Measurements from ENCODE around the gene LDB1.

The LDB1 gene

DNA sequence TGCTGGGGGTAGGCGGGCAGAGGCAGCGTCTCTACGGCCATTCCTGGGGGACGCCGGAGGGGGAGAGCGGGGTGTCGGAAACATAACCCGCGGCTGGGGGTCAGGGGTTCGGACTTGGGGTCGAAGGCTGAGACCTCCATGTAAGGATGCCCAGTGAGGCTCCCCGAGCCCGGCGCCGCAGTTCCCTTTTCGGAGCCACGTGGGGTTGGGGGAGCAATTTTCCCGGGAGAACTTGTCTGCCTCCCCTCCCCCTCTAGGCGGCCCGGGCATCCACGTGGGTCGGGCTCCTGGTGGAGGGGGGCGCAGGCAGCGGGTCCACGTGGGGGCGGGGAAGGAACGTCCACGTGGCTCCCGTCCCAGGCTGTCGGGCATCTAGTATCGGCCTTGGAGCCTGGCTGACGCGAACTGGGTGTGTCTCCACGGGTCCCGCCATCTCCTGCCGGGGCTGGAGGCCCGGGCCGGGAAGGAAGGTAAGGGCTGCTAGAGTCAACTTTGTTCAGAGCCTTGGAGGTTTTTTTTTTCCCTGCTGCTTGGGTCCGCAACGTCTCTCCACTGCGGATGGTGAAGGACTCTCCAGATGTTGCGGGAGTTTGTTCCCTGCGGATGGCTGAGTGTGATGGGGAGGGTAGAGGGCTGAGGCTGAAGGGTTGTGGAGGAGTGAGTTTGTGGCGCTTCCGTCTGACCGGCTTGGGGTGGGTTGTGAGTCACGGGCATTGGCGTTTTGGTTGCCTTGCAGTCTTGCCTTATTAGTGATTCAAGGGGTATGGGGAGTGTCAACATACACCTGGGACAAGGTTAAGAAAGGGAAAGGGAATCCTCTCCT lies 13.4 kb upstream of the LDB1 start:
- no CpG with 5 or more reads among the region's 48 CpGs for WGBS, 2 donors (ENCODE audit: extremely low coverage in 2 of 2, insufficient read length in 2 of 2, insufficient replicate concordance in 1 of 2)
- peak overlapping the region; percentile 97 for H3K9ac ChIP-seq (ENCODE audit: low read depth, low read length, poor library complexity)
- no peak overlapping the region for H2BK5ac ChIP-seq (ENCODE audit: low read length)
- H2BK12ac ChIP-seq (ENCODE audit: low read length), result no peak overlapping the region
- peak overlapping the region; percentile 83 for H2AFZ ChIP-seq (ENCODE audit: low read length)
- peak overlapping the region; percentile 96 for H3K18ac ChIP-seq (ENCODE audit: low read length)
- H3K36me3 ChIP-seq (replicated peaks in 1 of 2; ENCODE audit: control insufficient read depth in 2 of 2, insufficient read depth in 2 of 2, low read length in 2 of 2), result peaks cover 10 to 25% of the 10 kb centered on the region in 2 donors
- H3K4ac ChIP-seq (ENCODE audit: low read length), result no peak overlapping the region
- no peaks in the 10 kb centered on the region for H3K27me3 ChIP-seq (ENCODE audit: control insufficient read depth in 3 of 3, insufficient read depth in 3 of 3, low read depth in 1 of 3, low read length in 3 of 3)
- H3K14ac ChIP-seq (ENCODE audit: low read length), result peak overlapping the region; percentile 50
- peak overlapping the region; percentile 70 for H2BK15ac ChIP-seq (ENCODE audit: low read length)
- no peak overlapping the region for H2BK120ac ChIP-seq (ENCODE audit: low read depth, low read length)
- peak; percentile 45 for DNase-seq (ENCODE audit: low spot score)
- H3K4me1 ChIP-seq (ENCODE audit: control insufficient read depth in 2 of 2, insufficient read depth in 1 of 2, low read depth in 1 of 2, low read length in 2 of 2), result peaks cover 4 to 5% of the 10 kb centered on the region in 2 donors
- peak overlapping the region; percentile 50 for H3K27ac ChIP-seq (replicated peaks; ENCODE audit: low read length)
- H3K23ac ChIP-seq (ENCODE audit: low read depth, low read length, poor library complexity), result peak overlapping the region; percentile 94
- H3K79me1 ChIP-seq (ENCODE audit: low read depth, low read length), result peaks cover 7% of the 10 kb centered on the region
- peak overlapping the region; percentile 89 for H4K8ac ChIP-seq (ENCODE audit: low read depth, low read length)
- peak overlapping the region; percentile 88 for H3K4me2 ChIP-seq (ENCODE audit: insufficient read depth, low read length, poor library complexity, severe bottlenecking)
- peak overlapping the region; percentile 82 for H4K91ac ChIP-seq (ENCODE audit: low read depth, low read length, poor library complexity)
- H3K4me3 ChIP-seq (ENCODE audit: low read length in 2 of 2), result peak overlapping the region; percentile 65 to 97
- H3K9me3 ChIP-seq (replicated peaks in 1 of 2; ENCODE audit: control insufficient read depth in 2 of 2, insufficient read depth in 1 of 2, low read depth in 1 of 2, low read length in 2 of 2), result no peaks in the 10 kb centered on the region
- peak overlapping the region; percentile 76 for H2AK5ac ChIP-seq (ENCODE audit: low read depth, low read length)

DNA sequence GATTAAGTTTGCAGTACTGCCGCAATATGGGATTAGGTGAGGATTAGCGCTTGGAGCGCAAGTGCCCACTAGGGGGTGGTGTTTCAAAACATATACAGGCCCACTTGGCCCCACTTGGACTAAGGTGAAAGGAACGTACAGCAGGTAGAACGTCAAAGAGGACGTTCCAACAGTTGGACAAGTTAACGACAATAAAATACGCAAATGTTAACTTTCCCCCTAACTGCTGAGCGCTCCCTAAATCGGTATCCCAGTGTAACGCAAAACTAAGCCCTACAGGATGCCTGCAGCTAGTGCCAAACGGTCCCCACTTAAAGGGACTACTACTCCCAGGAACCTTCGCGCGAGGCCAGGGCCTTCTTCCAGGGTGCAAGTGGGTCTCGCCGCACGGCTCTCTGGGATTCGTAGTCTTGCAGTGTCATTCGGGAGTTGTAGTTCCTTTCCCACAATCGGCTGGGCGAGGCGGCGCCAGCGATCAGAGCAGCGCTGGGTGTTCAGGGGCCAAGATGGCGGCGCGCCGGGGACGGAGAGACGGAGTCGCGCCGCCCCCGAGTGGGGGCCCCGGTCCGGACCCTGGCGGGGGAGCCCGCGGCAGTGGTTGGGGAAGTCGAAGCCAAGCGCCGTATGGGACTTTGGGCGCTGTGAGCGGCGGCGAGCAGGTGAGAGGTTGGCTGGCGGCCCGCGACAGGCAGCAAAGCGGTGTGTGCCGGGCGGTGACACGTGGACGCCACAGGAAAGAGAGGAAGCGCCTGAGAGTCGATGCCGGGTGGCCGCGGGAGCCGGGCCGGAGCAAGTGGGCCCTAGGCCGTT lies 12.6 kb upstream of the LDB1 start, which contains the start of gene PPRC1:
PPRC1 (plus strand) TSS at position 478 of the 810 bp plus-strand sequence; CDS start at position 507, 29 bp downstream.
- peak; percentile 97 for DNase-seq (ENCODE audit: low spot score)
- Histone ChIP-seq H2AFZ (ENCODE audit: low read length) (peak within 1 kb of the TSS; percentile 83), H4K91ac (ENCODE audit: low read depth, low read length, poor library complexity) (peak within 1 kb of the TSS; percentile 82), H2BK5ac (ENCODE audit: low read length) (no peak within 1 kb of the TSS), H3K23ac (ENCODE audit: low read depth, low read length, poor library complexity) (peak within 1 kb of the TSS; percentile 94), H3K27me3 (ENCODE audit: control insufficient read depth in 3 of 3, insufficient read depth in 3 of 3, low read depth in 1 of 3, low read length in 3 of 3) (no peaks in the 10 kb centered on the region), H3K4me2 (ENCODE audit: insufficient read depth, low read length, poor library complexity, severe bottlenecking) (peak within 1 kb of the TSS; percentile 88), H2BK15ac (ENCODE audit: low read length) (peak within 1 kb of the TSS; percentile 70), H3K9me3 (replicated peaks in 1 of 2; ENCODE audit: control insufficient read depth in 2 of 2, insufficient read depth in 1 of 2, low read depth in 1 of 2, low read length in 2 of 2) (no peaks in the 10 kb centered on the region), H3K4me3 (ENCODE audit: low read length in 2 of 2) (peak within 1 kb of the TSS; percentile 65 to 97), H3K9ac (ENCODE audit: low read depth, low read length, poor library complexity) (peak within 1 kb of the TSS; percentile 97), H3K14ac (ENCODE audit: low read length) (peak within 1 kb of the TSS; percentile 50), H2BK12ac (ENCODE audit: low read length) (no peak within 1 kb of the TSS), H3K4me1 (ENCODE audit: control insufficient read depth in 2 of 2, insufficient read depth in 1 of 2, low read depth in 1 of 2, low read length in 2 of 2) (peaks cover 4 to 5% of the 10 kb centered on the region in 2 donors), H3K27ac (replicated peaks; ENCODE audit: low read length) (peak within 1 kb of the TSS; percentile 50), H3K36me3 (replicated peaks in 1 of 2; ENCODE audit: control insufficient read depth in 2 of 2, insufficient read depth in 2 of 2, low read length in 2 of 2) (peaks cover 3 to 17% of the 10 kb centered on the region in 2 donors), H2AK5ac (ENCODE audit: low read depth, low read length) (peak within 1 kb of the TSS; percentile 76), H3K79me1 (ENCODE audit: low read depth, low read length) (peaks cover 7% of the 10 kb centered on the region), H3K4ac (ENCODE audit: low read length) (no peak within 1 kb of the TSS), H2BK120ac (ENCODE audit: low read depth, low read length) (no peak within 1 kb of the TSS), H3K18ac (ENCODE audit: low read length) (peak within 1 kb of the TSS; percentile 96), H4K8ac (ENCODE audit: low read depth, low read length) (peak within 1 kb of the TSS; percentile 89)
- no CpG with 5 or more reads among the region's 64 CpGs for WGBS, 2 donors (ENCODE audit: extremely low coverage in 2 of 2, insufficient read length in 2 of 2, insufficient replicate concordance in 1 of 2)

DNA sequence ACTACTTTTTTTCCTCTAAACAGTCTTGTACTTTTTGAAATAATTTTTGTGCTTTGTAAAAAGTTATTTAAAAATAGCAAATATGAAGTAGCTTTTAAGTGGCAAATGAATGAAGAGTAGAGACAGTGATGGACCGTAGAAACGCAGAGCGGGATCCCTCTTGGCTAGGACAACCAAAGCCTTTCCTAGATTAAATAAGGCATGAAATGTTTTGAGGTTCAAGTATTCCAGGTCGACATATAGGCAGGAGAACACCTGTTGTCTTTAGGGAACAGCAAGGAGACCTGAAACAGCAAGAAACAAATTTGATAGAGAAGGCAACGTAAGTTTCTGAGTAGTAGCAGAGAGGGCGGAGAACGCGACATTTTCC lies 12.0 kb upstream of the LDB1 start:
- no peak overlapping the region for H3K14ac ChIP-seq (ENCODE audit: low read length)
- H3K9ac ChIP-seq (ENCODE audit: low read depth, low read length, poor library complexity), result no peak overlapping the region
- H3K18ac ChIP-seq (ENCODE audit: low read length), result no peak overlapping the region
- no peak overlapping the region for H2BK120ac ChIP-seq (ENCODE audit: low read depth, low read length)
- peak overlapping the region in 1 of 2 donors; percentile 65 for H3K4me3 ChIP-seq (ENCODE audit: low read length in 2 of 2)
- no peak overlapping the region for H4K91ac ChIP-seq (ENCODE audit: low read depth, low read length, poor library complexity)
- H3K4me2 ChIP-seq (ENCODE audit: insufficient read depth, low read length, poor library complexity, severe bottlenecking), result peak overlapping the region; percentile 56
- no peak overlapping the region for H2AK5ac ChIP-seq (ENCODE audit: low read depth, low read length)
- no CpG with 5 or more reads among the region's 8 CpGs for WGBS, 2 donors (ENCODE audit: extremely low coverage in 2 of 2, insufficient read length in 2 of 2, insufficient replicate concordance in 1 of 2)
- H3K27me3 ChIP-seq (ENCODE audit: control insufficient read depth in 3 of 3, insufficient read depth in 3 of 3, low read depth in 1 of 3, low read length in 3 of 3), result no peaks in the 10 kb centered on the region
- DNase-seq (ENCODE audit: low spot score), result no peak
- H3K9me3 ChIP-seq (replicated peaks in 1 of 2; ENCODE audit: control insufficient read depth in 2 of 2, insufficient read depth in 1 of 2, low read depth in 1 of 2, low read length in 2 of 2), result no peaks in the 10 kb centered on the region
- H3K4ac ChIP-seq (ENCODE audit: low read length), result no peak overlapping the region
- no peak overlapping the region for H4K8ac ChIP-seq (ENCODE audit: low read depth, low read length)
- H2BK15ac ChIP-seq (ENCODE audit: low read length), result no peak overlapping the region
- H3K23ac ChIP-seq (ENCODE audit: low read depth, low read length, poor library complexity), result no peak overlapping the region
- peaks cover 7% of the 10 kb centered on the region for H3K79me1 ChIP-seq (ENCODE audit: low read depth, low read length)
- H2BK12ac ChIP-seq (ENCODE audit: low read length), result no peak overlapping the region
- peaks cover 4 to 5% of the 10 kb centered on the region in 2 donors for H3K4me1 ChIP-seq (ENCODE audit: control insufficient read depth in 2 of 2, insufficient read depth in 1 of 2, low read depth in 1 of 2, low read length in 2 of 2)
- no peak overlapping the region for H3K27ac ChIP-seq (replicated peaks; ENCODE audit: low read length)
- H3K36me3 ChIP-seq (replicated peaks in 1 of 2; ENCODE audit: control insufficient read depth in 2 of 2, insufficient read depth in 2 of 2, low read length in 2 of 2), result peaks cover 0 to 11% of the 10 kb centered on the region in 2 donors
- H2BK5ac ChIP-seq (ENCODE audit: low read length), result no peak overlapping the region
- peak overlapping the region; percentile 83 for H2AFZ ChIP-seq (ENCODE audit: low read length)
